ENCODE results near the gene FBXL5.

The FBXL5 gene

DNA sequence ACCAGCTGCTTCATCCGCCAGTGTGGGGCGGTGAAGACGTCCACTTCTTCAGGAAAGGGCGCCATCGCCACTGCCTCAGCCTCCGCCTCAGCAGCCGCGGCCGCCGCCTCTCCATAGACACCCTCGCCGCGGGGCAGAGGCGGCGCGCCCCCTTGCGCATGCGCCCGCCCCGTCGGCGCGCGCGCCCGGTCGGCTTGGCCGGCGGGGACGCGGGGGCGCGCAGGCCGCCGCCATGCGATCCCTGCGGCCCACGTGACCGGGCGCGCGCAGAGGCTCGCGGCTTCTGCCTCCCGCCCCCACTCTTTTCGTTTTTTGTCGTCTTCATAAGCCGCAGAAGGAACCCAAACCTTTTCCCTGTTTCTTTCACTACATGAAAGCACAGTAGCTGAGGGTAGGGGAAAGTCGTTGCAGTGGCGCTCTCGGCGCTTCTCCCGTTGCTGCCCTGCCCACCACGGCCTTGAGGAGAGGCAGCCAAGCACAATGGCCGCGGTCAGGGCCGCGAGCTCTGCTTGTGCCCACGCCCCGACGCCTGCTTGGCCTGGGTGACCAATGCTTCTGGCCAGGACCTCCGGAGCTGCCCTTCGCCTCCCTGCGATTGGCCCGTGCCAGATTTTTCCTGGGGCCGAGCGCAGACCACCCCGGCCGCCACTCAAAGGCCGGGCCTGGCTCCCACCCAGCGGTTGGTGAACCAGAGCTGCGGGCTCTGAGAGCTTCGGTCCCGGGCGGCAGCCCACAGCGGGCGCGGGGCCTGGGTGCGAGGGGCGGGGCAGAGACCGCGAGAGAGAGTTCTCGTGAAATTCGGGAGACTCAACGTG, at the start of gene FBXL5:
Gene FBXL5, minus strand, starts transcription at position 135 of the 815 bp plus-strand sequence. Its CDS starts 70 bp downstream, at position 65.
- FAIRE-seq, result no peak

GRCh38 chr4:15704129-15704528, 49.0 kb upstream of the FBXL5 start:
- FAIRE-seq, result no peak
- no peak for DNase-seq (ENCODE audit: low spot score)

More for the DNA sequence above, at the start of gene FBXL5:
- peak; percentile 91 for DNase-seq (ENCODE audit: low spot score)

- DNase-seq (ENCODE audit: low spot score), result no peak
- no peak for FAIRE-seq
These were observed 48.3 kb upstream of the FBXL5 start for GRCh38 chr4:15703439-15703838.

GRCh38 chr4:15702941-15703403, 47.8 kb upstream of the FBXL5 start, which contains the start of gene BST1:
Gene BST1, plus strand, starts transcription at chr4:15703065. Its CDS starts 80 bp downstream, at chr4:15703145.
- DNase-seq (ENCODE audit: low spot score), result no peak
- no peak for FAIRE-seq

DNA sequence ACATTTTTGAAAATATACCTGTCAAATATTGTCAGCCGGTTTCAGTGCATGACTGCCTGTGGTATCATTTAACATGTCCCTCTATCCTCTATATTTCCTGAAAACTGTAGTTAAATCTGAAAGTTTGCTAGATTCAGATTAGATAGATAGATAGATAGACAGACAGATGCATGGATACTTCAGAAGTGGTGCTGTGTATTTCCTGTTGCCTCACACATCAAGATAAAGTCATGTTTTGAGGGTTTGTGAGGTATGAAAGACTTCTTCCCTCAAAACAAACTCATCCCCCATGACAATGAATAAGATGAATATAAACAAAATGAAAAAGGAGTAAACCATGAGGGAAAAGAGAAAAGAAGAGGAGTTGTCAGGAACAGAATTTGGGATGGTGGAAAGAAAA, 41.7 kb upstream of the FBXL5 start:
- DNase-seq (ENCODE audit: low spot score) (no peak), FAIRE-seq (no peak)

GRCh38 chr4:15695729-15696128, 40.6 kb upstream of the FBXL5 start:
- no peak for DNase-seq (ENCODE audit: low spot score)
- FAIRE-seq, result no peak

- FAIRE-seq (no peak), DNase-seq (ENCODE audit: low spot score) (peak; percentile 64)
These were observed 40.1 kb upstream of the FBXL5 start for GRCh38 chr4:15695240-15695699.

- DNase-seq (ENCODE audit: low spot score) (no peak), FAIRE-seq (no peak)
These were observed 39.3 kb upstream of the FBXL5 start for GRCh38 chr4:15694431-15694830.

- DNase-seq (ENCODE audit: low spot score), result no peak
- FAIRE-seq, result no peak
These were observed 37.4 kb upstream of the FBXL5 start for GRCh38 chr4:15692602-15693001.

GRCh38 chr4:15691346-15692135, 36.4 kb upstream of the FBXL5 start:
- no peak for DNase-seq (ENCODE audit: low spot score)
- FAIRE-seq, result no peak

GRCh38 chr4:15690020-15690809, 35.1 kb upstream of the FBXL5 start:
- no peak for FAIRE-seq
- DNase-seq (ENCODE audit: low spot score), result peak; percentile 50

DNA sequence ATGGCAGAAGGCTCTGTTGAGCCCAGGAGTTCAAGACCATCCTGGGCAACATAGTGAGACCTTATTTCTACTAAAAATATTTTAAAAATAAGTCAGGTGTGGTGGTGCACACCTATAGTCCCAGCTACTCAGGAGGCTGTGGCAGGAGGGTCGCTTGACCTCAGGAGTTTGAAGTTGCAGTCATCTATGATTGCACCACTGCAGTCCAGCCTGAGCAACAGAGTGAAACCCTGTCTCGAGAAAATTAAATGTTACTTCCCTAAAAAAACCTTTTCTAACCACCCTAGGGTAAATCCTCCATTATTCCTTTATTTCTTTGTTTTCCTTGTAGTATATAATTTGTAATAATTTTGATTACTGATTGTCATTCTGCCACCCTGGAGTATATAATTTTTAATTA, 34.4 kb upstream of the FBXL5 start:
- DNase-seq (ENCODE audit: low spot score), result no peak
- no peak for FAIRE-seq

- FAIRE-seq (no peak), DNase-seq (ENCODE audit: low spot score) (no peak)
These were observed 32.9 kb upstream of the FBXL5 start for GRCh38 chr4:15688051-15688450.

GRCh38 chr4:15684498-15684897, 29.3 kb upstream of the FBXL5 start:
- no peak for FAIRE-seq
- DNase-seq (ENCODE audit: low spot score), result no peak

DNA sequence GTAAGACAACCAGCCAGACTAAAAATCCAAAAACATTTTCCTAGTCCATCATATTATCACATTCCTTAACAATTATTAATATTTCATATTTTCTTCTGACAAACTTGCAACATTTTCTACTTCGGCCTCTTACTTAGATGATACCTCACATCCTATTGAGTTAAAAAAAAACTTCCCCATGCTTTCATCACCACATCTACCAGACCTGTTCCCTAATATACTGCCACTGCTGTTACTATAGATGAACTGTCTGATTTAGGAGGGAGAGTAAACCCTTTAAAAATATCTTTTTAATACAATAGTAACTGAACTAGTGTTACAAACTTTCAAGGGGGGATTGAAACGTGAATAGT, 28.0 kb upstream of the FBXL5 start:
- DNase-seq (ENCODE audit: low spot score) (no peak), FAIRE-seq (no peak)

- FAIRE-seq (no peak), DNase-seq (ENCODE audit: low spot score) (no peak)
These were observed 27.3 kb upstream of the FBXL5 start for GRCh38 chr4:15682242-15683142.

GRCh38 chr4:15681372-15682241, 26.4 kb upstream of the FBXL5 start, which contains the start of gene FAM200B:
Gene FAM200B, plus strand, starts transcription at chr4:15681827. Its CDS starts 5,151 bp downstream, at chr4:15686978.
- FAIRE-seq (no peak), DNase-seq (ENCODE audit: low spot score) (peak; percentile 94)

DNA sequence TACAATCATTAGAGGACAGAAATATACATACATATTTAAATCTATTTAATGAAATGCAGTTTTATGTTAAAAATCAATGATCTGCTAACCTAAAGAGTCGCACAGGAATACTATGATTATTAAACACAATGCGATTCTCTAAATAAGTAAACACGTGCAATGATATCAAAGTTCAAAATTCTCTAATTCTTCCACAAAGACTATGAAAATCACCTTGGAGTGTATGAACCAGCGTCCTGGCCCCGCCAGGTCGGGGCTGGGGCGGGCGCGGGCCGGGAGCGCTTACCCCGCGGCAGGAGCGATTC, 25.9 kb upstream of the FBXL5 start:
- DNase-seq (ENCODE audit: low spot score), result no peak
- no peak for FAIRE-seq

DNA sequence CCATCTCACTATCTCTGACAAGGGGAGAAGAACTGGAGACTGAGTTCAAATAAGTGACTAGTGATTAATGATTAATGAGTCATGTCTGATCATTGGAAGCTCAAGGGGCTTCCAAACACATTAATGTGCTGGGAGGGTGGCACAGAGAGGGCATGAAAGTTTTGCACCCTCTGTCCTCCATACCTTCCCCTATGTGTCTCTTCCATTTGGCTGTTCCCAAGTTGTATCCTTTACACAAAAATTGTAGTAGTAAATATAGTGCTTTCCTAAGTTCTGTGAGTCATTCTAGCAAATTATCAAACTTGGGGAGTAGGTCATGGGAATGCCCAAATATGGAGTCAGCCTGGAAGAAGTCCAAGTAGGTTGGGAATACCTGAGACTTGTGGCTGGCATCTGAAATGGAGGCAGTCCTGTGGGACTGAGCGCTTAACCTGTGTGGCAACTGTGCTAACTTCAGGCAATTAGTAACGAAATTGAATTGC, 22.4 kb upstream of the FBXL5 start:
- no peak for DNase-seq (ENCODE audit: low spot score)
- no peak for FAIRE-seq
